HG03280 (cell line): ENCODE measurements around the gene SOX30.

Experiments used
- ATAC-seq: cut with Tn5 transposase; IDR thresholded peaks from one replicate; pipeline ENCODE4 v1.9.1; 2021; ENCODE audit warnings: mild to moderate bottlenecking, moderate library complexity; ENCODE audit not compliant: unreplicated experiment

The SOX30 gene

DNA sequence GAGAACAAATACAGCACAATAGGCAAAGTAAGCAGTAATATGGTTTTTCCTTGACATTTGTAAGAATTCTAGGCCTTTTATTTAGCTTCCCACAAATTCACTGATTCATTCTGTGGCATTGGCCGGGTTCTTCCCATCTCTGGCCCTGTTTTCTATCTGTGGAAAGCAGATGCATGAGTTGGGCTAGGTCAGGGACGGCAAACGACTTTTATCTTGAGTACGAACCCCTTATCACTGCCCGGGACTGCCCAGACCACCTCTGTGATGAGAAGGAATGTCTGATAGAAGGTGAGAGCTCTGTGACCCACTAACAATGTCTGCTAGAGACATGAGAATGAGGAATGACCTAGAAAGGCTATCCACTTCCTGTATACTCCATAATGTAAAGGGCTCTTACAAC is 41.2 kb downstream of the SOX30 start:
- ATAC-seq: no peak

DNA sequence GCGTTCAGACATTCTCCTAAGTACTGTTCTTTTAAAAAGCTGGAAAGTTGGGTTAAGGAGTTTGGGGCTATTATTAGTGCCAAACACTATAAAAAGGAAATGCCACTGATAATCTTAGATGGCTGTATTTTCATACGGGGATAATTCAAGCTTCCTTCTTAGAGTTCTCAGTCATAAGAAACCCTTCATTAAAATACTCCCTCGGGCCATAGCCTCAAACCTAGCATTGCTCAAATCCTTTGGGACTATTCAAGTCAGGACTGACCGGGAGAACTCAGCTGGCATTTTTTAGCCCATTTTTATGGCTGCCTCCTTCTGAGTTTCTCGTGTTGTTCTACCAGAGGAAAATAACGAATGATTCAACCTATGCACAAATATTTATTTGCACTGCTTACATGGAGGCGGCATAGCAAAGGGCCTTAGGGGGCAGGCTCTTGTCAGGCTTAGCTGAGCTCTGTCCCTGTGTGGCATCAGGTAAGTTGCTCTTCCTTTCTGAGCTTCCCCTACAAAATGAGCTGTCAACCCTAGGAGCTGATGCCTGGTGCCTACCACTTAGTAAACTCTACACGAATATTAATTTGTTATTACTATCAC is 43.2 kb downstream of the SOX30 start:
- ATAC-seq: no peak

DNA sequence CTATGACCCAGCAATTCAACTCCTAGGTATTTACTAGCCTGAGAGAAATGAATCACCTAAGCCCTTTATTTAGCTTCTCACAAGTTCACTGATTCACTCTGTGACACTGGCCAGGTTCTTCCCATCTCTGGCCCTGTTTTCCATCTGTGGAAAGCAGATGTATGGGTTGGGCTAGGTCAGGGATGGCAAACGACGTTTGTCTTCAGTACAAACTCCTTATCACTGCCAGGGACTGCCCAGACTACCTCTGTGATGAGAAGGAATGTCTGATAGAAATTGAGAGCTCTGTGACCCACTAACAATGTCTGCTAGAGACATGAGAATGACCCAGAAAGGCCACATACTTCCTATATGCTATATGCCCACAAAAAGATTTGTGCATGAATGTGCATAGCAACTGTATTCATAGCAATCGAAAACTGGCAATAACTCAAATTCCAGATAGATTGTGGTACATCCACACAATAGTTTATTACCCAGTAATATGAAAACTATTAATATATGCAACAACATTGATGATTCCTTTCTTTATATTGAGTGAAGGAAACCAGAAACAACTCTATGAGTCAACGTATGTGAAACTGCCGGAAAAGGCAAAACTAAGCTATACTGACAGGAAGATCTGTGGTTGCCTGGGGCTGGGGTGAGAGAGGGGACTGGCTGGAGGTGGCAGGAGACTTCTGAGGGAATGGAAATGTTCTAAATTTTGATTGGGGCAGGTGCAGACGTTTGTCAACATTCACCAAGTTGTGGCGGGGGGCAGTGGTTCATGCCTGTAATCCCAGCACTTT is 44.7 kb downstream of the SOX30 start:
- ATAC-seq: peak; percentile 55

DNA sequence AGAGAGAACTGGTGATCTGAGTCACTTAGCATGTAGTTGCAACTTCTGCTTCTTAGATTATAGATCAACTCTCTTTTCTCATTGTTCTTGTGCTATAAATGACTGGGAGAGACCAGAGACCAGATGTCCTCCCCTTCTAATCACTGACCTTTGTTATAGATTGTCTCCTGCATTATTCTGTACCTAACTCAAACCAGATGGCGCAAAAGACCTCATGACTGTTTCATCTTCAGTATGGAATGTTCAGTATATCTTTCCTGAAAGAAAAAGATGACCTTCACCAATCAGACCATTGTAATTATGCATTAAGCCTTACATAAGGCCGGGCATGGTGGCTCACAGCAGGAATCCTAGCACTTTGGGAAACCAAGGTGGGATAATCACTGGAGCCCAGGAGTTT is 46.2 kb downstream of the SOX30 start:
- no peak for ATAC-seq

DNA sequence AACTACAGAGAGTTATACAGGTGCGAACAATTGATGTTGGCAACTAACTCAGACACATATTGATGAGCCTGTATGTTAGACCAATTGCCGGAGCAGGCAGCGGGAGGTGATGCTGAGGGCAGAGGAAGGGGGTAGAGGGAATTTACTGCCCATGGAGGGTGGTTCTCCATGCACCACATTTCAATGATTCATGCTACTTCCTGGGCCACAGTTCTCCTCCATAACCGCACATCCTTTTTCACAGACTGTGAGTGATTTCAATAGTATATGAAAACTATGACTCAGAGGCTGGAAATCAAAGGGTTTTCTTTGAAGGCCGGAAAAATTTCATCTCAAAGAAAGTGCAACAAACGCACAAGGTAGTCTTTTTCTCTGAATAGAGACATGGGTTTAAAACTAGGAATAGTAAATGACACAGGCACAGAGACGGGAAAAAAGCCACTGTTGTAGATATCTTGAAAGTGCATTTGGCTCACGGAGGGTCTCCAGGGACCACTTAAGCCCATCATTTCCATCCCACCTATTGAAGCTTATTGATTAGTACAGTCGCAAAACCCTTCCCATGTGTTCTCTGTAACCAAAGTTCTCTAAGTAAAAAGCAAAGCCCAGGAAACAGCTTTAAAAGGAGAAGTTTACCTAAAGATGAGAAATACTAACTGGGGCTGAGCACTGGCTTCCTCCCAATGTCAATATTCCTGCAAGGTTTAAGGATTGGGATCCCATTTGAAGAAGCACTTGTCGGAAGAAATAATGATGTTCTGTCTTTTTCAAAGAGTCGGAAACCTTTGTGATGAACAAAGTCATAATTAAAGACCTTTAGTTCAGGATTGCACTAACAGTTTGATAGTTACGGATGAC is 48.7 kb downstream of the SOX30 start:
- no peak for ATAC-seq

DNA sequence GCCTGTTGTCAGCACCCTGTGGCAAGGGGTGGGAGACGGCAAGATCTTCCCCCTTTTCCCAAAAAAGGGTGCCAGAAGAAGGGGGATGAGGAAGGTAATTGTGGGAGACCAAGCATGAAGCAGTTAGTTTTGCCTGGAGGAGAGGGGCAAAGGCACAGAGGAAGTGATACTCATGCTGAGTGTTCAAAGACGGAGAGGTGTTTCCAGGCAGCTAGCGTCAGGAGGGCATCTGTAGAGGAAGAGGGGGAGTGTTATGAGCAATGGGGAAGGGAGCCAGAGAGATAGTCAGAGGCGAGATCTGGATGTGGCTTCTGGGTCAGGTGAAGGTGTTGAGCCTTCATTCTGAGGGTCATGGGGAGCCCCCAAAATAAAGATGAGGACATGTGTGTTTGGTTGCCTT is 49.7 kb downstream of the SOX30 start:
- peak; percentile 41 for ATAC-seq

DNA sequence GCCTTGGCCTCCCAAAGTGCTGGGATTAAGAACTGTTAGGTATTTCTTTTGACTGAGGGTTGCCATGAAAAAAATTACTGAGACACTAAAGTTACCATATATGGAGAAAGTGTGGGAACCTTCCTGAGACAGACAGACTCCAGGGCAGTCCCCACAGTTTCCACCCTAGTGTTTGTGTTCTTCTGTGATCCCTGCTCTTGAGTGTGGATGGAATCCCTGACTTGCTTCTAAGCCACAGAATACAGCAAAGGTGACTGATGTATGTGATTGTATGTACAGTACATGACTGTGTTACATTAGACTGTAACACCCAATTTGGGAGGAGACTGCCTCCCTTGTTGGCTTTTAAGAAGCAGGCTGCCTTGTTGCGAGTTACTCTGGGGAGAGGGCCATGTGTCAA is 52.0 kb downstream of the SOX30 start:
- no peak for ATAC-seq

DNA sequence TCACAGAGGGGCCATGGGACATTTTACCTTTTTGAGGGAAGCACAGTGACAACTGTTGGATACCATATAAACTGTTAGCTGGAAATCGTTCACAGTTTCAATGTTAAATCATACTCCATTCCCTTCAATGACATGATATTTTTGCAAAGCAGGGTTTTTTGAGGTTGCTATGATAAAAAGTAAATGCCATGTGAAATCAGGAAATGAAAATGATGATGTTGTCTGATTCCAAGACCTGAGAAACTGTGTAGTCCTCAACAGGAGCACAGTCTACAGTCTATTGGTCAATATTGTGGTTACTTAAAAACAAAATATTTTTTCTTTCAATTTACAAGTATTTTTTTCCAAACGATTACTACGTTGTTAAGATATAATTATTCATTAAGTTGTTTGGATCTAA is 52.7 kb downstream of the SOX30 start:
- no peak for ATAC-seq

DNA sequence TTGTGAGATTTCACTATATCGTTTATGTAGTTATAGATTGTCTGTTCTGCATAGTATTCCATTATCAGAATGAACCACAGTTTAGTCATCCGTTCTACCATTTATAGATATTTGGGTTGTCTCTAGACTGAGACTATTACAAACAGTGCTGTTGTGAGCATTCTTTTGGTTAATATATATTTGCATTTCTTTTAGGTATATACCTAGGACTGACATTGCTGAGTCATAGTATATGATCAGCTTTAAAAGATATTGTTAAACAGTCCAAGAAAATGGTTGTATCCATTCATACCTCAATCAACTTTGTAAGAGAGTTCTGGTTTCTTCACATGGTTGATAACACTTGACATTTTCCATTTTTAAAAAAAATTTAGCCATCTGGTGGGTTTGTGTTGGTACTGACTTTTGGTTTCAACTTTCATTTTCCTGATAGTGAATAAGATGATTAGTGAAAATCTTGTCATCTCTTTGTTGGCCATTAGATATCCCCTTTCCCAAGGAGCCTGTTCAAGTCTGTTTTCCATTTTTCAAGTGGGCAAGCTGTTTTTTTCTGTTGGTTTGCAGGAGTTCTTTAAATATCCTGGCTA is 53.8 kb downstream of the SOX30 start:
- ATAC-seq: no peak

DNA sequence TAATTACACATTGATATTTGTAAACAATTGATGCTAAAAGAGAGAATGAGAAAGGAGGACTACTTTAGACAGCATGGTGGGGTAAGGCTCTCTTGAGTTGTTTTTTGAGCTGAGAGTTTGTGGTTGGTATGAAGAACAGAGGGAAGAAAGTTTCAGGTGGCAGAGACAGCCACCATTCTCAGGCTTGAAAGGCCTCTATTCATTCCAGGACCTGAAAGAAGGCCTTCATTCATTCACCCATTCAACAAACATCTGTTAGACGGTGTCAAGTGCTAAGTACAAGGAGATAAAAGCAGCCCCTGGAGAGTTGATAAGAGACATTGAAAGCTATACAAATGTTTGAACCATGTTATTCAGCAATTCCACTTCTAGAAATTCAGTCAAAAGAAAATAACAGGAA is 55.0 kb downstream of the SOX30 start:
- no peak for ATAC-seq

DNA sequence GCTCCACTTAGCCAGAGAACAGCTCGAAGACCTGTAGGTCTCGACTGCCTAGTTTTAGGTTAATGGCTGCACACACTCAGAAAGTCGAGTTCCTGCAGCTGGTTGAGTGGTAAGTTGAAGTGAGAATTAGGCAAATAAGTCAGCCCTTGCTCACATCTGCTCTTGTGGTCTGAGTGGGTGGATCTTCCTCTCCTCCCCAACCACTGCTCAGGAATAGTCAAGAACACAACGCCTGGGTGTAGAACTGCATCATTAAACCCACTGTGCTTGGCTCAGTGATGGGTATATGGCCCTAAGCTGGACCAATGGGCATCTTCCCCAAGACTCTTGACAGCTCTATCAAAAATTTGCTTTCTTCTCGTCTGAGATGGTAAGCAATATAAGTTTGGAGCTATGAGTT is 55.8 kb downstream of the SOX30 start:
- ATAC-seq: peak; percentile 74

DNA sequence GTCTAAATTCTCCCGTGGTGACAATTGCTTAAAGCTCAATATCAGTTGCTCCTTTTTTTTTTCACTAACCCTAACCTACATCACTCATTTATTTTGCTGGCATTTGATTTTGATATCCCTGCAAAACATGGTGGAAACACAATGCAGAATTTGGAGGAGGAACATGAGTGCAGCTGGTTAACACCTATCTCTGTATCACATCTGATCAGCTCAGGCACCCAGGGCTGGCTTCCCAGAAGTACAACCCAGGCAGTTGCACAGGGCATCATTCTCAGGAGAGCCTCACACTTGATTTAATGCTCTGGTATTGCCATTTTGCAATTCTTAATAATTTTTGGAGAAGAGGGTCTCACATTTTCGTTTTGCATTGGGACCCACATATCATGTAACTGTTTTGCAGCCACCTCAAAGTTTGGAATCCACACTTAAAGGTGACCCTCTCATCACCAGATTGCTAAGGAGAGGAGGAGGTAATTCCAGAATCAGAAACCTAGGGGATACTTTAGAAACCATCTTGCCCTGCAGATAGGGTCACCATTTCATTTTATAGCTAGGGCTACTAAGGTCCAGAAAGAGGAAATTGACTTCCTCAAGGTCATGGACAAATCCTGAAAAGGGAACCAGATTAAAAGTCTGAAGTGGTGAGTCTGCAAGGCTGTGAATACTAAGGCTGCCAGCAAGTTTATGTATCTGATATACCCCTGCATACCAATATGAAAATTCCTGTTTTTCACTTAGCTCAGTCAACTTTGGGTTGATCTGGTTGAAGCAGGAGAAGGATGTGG is 57.4 kb downstream of the SOX30 start:
- no peak for ATAC-seq

DNA sequence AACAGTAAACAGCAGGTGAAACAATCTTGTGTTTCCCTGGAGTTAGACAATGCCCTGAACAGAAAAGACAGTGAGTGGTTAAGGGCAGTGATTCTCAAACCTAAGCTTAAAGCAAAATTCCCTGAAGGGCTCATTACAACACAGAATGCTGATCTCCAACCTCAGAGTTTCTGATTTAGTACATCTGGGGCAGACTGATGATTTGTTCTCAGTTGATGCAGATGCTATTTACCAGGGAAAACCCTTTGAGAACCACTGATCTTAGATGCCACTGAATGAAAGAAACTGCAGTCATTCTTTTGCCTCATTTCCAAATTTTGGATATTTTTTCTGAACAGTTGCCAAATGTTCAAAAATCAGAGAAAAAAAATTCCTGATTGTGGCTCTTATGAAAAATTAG is 58.0 kb downstream of the SOX30 start:
- ATAC-seq: no peak

DNA sequence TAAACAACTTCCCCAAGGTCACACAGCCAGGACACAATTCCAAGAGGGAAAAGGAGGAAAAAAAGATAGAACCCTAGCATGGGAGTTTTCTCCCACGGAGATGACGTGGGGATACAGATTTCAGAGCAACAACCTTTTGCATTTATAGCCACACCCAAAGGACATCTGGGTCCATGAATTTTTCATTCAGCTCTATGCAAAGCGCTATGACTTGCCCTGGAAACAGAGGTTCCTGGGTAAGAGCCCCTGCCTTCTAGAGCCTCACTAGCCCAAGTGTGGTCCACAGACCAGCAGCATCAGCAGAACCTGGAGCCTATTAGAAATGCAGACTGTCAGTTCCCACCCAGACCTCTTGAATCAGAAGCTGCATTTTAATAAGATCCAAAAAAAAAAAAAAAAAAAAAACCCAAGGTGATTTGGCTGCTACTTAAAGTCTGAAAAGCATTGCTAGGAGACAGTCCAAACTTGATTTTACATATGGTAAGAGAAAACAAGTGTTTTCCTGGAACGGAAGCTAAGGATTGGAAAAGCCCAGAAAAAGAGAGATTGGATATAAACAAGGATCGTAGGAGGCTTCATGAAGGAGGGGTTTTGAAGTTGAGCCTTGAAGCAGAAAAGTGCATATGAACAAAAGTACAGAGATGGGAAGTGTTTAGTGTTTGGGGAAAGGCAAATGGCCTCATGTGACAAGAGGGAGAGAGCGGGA is 59.0 kb downstream of the SOX30 start:
- no peak for ATAC-seq

DNA sequence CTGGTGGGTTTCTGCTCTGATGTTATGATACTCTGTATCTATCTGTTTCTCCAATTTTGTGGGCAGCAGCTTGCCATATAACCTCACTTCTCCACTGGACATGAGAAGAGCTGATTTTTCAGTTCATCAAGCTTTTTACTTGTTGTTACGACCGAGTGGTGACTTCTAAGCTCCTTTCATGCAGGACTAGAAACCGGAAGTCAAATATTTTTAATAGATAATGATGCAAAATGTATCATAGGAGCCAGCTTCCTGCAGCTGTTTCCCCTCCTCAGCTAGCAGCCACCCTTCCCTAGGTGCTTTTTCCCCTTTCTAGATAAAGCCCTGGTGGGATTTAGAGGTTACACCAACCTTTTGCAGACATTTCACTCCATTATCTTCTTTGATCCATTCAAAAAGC is 59.6 kb downstream of the SOX30 start:
- no peak for ATAC-seq

DNA sequence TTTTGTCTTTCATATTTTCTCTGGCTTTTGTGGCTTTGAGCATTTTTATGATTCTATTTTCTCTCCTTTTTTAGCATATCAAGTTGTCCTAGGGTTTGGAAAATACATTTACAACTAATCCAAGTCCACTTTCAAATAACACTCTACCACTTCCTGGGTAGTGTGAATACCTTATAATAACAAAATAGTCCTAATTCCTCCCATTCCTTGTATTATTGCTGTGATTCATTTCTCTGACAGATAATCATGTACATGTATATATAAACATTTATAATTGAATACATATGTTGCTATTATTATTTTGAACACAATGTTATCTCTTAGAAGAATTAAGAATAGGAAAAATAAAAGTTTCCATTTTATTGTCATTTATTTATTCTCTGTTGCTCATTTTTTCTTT is 61.8 kb downstream of the SOX30 start:
- no peak for ATAC-seq

DNA sequence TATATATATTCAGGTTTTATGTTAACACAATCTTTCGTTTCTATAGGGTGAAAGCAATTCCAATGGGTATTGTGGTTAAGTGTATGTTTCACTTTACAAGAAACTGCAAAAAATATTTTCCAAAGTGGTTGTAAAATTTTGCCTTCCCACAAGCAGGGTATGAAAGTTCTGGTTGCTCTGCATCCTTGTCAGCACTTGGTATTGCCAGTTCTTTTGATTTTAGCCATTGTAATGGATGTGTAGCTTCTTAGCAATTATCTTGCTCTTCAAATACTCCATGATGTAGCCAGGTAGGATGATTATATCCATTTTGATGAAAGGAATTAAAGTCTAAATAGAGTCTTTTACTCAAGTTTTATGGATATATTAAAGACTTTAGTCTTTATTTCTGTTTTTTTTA is 67.6 kb downstream of the SOX30 start:
- no peak for ATAC-seq

DNA sequence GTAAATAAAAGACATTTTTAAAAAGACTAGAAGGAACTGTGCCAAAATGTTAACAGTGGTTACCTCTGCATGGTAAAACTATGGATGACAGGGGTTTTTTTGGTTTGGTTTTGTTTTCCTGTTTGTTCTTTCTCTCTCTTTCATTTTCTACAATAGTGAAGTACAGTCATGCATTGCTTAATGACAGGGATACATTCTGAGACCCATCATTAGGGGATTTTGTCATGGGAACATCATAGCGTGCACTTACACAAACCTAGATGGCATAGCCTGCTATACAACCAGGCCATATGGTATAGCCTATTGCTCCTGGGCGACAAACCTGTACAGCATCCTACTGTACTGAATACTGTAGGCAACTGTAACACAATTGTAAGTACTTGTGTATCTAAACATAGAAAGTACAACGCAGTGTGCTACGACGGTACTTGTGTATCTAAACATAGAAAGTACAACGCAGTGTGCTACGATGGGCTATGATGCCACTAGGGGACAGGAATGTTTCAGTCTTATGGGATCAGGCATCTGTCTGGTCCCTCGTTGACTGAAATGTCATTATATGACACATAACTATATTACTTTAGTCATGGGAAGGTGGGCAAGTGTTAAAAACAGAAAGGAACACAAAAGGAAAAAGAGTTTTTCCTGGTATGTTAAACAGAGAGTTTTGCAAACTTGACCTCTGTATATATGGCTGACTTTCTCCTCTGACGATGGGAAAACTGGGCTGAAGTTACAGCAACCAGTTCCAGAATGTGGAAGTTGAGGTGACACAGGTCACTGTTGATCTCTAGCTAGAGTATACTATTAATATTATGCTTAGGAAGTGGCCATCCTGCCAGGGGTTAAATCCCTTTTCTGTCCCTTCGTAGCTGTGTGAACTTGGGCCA is 69.3 kb downstream of the SOX30 start:
- peak; percentile 50 for ATAC-seq

DNA sequence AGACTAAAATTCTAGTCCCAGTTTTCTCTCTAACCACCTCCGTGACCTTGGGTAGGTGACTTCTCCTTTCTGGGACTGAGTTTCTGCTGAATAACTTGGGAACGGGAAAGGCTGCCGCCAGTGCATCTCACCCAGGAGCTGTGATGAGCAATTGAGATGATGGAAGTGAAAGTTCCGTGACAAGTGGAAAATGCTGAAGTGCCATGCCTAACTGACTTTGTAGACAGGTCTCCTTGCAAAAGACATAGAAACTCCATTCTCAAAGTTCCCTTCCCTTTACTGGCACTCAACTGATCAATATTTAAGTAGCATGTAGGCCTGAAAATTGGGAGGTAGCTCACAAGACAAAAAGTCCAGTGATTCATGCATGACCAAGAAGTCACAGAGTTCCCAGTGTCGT is 70.3 kb downstream of the SOX30 start:
- ATAC-seq: no peak
